Heart left ventricle (tissue), 16 donors: ENCODE results near the gene CDC7. TPM values are rescaled to one million over a fixed set of nuclear protein-coding genes. Genes with fewer than 3 reads are reported as not detected.

ENCODE experiments used
- ATAC-seq, 4 donors: fragments of 200-7000 bp; cut with Tn5 transposase; one replicate each; pipeline ENCODE4 v1.9.1; 2020 to 2022; ENCODE audit warnings: moderate library complexity in 4 of 4, mild to moderate bottlenecking in 3 of 4, moderate number of reproducible peaks in 1 of 4
- DNase-seq, 5 donors: peaks; one replicate each; pipeline ENCODE4 v3.0.0-alpha.2; 2020
- H3K27ac ChIP-seq, 12 donors: fragments of 200-600 bp; sonication (generic) in 4 of 12; one replicate each; pipeline versions ENCODE4 v1.5.0 to v1.8.0; 2016 to 2022; ENCODE audit warnings: mild to moderate bottlenecking in 2 of 12
- H3K27me3 ChIP-seq, 9 donors: fragments of 200-600 bp; sonication (generic) in 2 of 9; one replicate each; pipeline versions ENCODE4 v1.5.1 to v1.8.0; 2016 to 2022; ENCODE audit warnings: mild to moderate bottlenecking in 3 of 9
- H3K36me3 ChIP-seq, 9 donors: fragments of 200-600 bp; sonication (generic) in 2 of 9; one replicate each; pipeline versions ENCODE4 v1.5.0 to v1.8.0; 2018 to 2022; ENCODE audit warnings: mild to moderate bottlenecking in 2 of 9
- H3K4me1 ChIP-seq, 12 donors: fragments of 200-600 bp; sonication (generic) in 4 of 12; one replicate each; pipeline versions ENCODE4 v1.5.0 to v1.8.0; 2016 to 2022; ENCODE audit warnings: mild to moderate bottlenecking in 3 of 12
- H3K4me3 ChIP-seq, 12 donors: fragments of 200-600 bp; sonication (generic) in 4 of 12; one replicate each; pipeline versions ENCODE4 v1.5.0 to v1.8.0; 2017 to 2022; ENCODE audit warnings: mild to moderate bottlenecking in 9 of 12, moderate library complexity in 4 of 12
- H3K9me3 ChIP-seq, 12 donors: fragments of 200-600 bp; sonication (generic) in 4 of 12; one replicate each; pipeline versions ENCODE4 v1.5.0 to v1.8.0; 2016 to 2022; ENCODE audit warnings: mild to moderate bottlenecking in 1 of 12
- POLR2A ChIP-seq, 2 donors: fragments of 450-650 bp; IDR thresholded peaks; one replicate each; pipeline ENCODE4 v1.6.1; 2017; ENCODE audit warnings: antibody characterized with exemption in 2 of 2, mild to moderate bottlenecking in 2 of 2, moderate library complexity in 2 of 2
- WGBS, 4 donors: extraction: QIAGEN DNeasy Blood & Tissue Kit in 2 of 4; methylation state at CpG; one replicate each; pipeline versions ENCODE4 v1.1.5 to v1.1.7; 2013 to 2018; 5-methylcytosine and 5-hydroxymethylcytosine counted together
- intact Hi-C, 10 donors: fragments of 100-400 bp; cut with DNase I; formaldehyde crosslinking; loops; one replicate each; pipeline versions ENCODE4 v1.11.1 to v1.14.2; 2022
- polyA plus RNA-seq, 2 donors: library from polyadenylated mRNA; stranded (reverse); fragments of 200-250 nt; gene quantifications; one replicate each; pipeline ENCODE4 v1.2.3, GENCODE V29; 2013
- total RNA-seq, 9 donors: library from RNA; depleted of rRNA in 2 of 9; stranded (reverse); fragments of >200 nt in 2 of 9; fragmentation: NEBNext Ultra II Directional in 3 of 9; extraction: Animal tissue kit (Norgen Biotek cat#: 25700) in 3 of 9; gene quantifications; one replicate each; pipeline versions ENCODE4 v1.1.0 to v1.2.4, GENCODE V29; 2016 to 2023
- TF ChIP-seq, protein P1 (sequence below), 12 donors: fragments of 200-600 bp; sonication (generic) in 4 of 12; IDR thresholded peaks; one replicate each; pipeline versions ENCODE4 v1.5.0 to v1.8.0; 2018 to 2022; ENCODE audit warnings: antibody characterized with exemption in 12 of 12, mild to moderate bottlenecking in 5 of 12
- donor health status: ischemic (EF 13 %, LVEDD 7.1; RV severe dilation, severe dysfunction).
- donor health status: healthy with polysubstance abuse.
- donor health status: DM: no; HTN: yes; CAD: no.
- donor health status: DM: no; HTN: no; CAD: no.
- donor health status: ischemic (EF 25% LVEDD 6.9; RV normal size, moderate dysfunction).
- donor health status: ischemic (EF 25% LVEDD 5.7; RV mildly dilated, moderate dysfunction).
- donor health status: healthy.
- donor health status: DM: yes; HTN: yes; CAD: no.
- donor health status: ischemic (EF 35%, LVEDD 5.7; RV mildly dilated, moderate dysfunction).
- donor health status: nonischemic (EF 11% LVEDD 7.7; RV severe dilation, severe dysfunction).
- donor health status: DM: yes; HTN: yes; CAD: no.
- donor health status: PGD.
- donor health status: ischemic (EF 29% LVEDD 5.4; RV normal size, mild dysfunction).
- donor health status: nonischemic (EF 23%, LVEDD 6.1; RV moderate dilation, normal function).

CDC7 gene
- total and polyA plus RNA-seq, 11 donors = 0.30 to 6.3 (median 0.97) TPM

DNA sequence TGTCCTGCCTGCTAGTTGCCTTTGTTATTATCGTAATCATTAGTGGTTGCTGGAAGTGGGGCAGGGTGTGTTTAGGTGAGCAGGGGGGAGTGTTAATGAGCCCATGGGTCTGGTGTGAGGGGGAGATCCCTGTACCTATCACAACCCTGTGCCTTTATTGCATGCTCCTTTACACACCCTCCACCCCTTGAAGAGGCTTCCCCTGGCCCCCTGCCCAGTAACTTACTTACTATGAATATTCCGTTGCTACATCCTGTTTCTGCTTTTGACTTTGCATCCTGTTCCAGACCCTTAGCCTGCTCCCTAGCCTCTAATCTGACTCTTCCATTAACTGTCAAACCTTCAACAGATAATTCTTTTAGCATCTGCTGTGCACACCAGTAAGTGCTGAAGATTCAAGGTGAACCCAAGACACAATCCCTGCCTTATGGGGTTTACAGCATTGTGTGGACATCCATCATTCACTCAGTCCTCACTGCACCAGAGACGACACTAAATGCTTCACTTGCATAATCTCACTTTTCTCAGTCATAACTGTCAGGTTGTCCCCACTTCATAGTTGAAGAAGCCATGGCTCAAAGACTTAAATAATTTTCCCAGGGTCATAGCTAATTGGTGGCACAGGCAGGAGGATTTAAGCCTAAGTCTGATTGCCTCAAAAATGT, 47.9 kb downstream of the CDC7 start:
- Histone ChIP-seq H3K27ac (peak overlapping the region in 2 of 12 donors; percentile 18 to 74), H3K9me3 (no peaks in the 10 kb centered on the region), H3K4me3 (no peak overlapping the region), H3K4me1 (peaks cover 0 to 22% (median 0%) of the 10 kb centered on the region in 12 donors), H3K36me3 (no peaks in the 10 kb centered on the region), H3K27me3 (no peaks in the 10 kb centered on the region)
- WGBS, 4 donors = 56 to 63% (median 58%) methylated on average over 3 of the region's 3 CpGs
- ATAC-seq (no peak), DNase-seq (no peak)
- TF ChIP-seq, protein P1, sequence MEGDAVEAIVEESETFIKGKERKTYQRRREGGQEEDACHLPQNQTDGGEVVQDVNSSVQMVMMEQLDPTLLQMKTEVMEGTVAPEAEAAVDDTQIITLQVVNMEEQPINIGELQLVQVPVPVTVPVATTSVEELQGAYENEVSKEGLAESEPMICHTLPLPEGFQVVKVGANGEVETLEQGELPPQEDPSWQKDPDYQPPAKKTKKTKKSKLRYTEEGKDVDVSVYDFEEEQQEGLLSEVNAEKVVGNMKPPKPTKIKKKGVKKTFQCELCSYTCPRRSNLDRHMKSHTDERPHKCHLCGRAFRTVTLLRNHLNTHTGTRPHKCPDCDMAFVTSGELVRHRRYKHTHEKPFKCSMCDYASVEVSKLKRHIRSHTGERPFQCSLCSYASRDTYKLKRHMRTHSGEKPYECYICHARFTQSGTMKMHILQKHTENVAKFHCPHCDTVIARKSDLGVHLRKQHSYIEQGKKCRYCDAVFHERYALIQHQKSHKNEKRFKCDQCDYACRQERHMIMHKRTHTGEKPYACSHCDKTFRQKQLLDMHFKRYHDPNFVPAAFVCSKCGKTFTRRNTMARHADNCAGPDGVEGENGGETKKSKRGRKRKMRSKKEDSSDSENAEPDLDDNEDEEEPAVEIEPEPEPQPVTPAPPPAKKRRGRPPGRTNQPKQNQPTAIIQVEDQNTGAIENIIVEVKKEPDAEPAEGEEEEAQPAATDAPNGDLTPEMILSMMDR (IDR thresholded peaks at IDR 0.05) = no peak
- no peak for TF ChIP-seq POLR2A (IDR thresholded peaks at IDR 0.05)
- intact Hi-C loops = no loop called here

DNA sequence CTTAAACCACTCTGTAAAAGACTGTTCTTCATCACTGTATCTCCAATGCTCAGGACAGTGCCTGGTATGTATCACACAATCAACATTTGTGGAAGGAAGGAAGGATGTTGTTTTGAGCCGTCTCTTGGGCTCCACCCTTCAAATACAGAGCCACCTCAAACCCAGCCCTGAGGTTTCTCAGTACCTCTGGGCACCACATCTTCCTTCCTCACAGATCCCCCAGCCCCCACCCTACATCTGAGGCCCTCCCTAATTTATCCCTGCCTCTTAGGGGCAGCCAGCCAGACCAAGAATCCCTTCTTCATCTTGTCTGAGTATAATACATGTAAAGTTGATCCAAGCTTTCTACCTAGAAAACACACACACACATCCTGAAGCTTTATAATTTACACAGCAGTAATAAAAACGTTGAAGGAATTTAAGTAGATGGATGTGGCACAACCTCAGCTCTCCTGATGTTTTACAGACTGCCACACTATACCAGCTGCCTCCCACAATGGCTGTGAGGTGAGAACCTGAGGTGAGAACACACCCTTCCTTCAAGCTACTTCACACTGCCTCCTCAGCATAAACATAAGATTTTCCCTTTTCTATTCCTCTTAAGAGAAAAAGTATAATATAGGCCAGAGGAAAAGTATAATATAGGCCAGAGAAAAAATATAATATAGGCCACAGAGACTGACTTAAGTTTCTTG, 48.5 kb downstream of the CDC7 start:
- WGBS, 4 donors = 27 to 46% (median 40%) methylated on average over 2 of the region's 2 CpGs
- H3K27ac ChIP-seq = peak overlapping the region in 2 of 12 donors; percentile 18 to 74

DNA sequence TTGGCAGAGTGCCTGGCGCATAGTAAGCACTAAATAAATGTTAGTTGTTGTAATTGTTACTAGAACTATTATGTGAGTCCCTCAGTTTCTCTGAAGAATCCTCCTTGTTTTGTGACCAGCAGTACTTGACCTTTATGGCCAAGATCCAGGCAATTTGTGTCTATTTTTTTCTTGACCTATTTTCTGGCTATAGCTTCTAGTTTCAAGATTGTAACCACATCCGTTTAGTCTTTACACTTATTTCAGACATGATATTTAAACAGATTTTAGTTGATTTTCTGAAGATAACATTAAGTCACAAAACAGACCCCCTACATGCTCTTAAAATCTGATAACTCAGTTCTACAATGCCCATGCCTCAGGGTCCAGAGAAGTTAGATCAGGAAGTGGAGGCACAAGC, 50.3 kb downstream of the CDC7 start:
- peak overlapping the region in 1 of 12 donors; percentile 15 for H3K27ac ChIP-seq
- intact Hi-C loops = loop anchor here in 1 of 10 donors (10.0 kb wide), 1 partner anchor 334 kb away; the partner anchor contains the start of gene TGFBR3
- no peak for DNase-seq
- ATAC-seq = no peak
- H3K9me3 ChIP-seq = no peaks in the 10 kb centered on the region
- no peak overlapping the region for H3K4me3 ChIP-seq
- no peaks in the 10 kb centered on the region for H3K36me3 ChIP-seq
- H3K4me1 ChIP-seq = peaks cover 0 to 41% (median 0%) of the 10 kb centered on the region in 12 donors
- WGBS, 4 donors = 83 to 95% (median 92%) methylated on average over 2 of the region's 2 CpGs
- H3K27me3 ChIP-seq = no peaks in the 10 kb centered on the region
- no peak for TF ChIP-seq POLR2A (IDR thresholded peaks at IDR 0.05)
- TF ChIP-seq, protein P1 (IDR thresholded peaks at IDR 0.05) = no peak

More for the DNA sequence above, 48.5 kb downstream of the CDC7 start:
- H3K27me3 ChIP-seq = no peaks in the 10 kb centered on the region
- peaks cover 0 to 23% (median 0%) of the 10 kb centered on the region in 12 donors for H3K4me1 ChIP-seq
- DNase-seq (no peak), ATAC-seq (no peak)
- H3K4me3 ChIP-seq = no peak overlapping the region
- no peaks in the 10 kb centered on the region for H3K9me3 ChIP-seq
- TF ChIP-seq, protein P1 (IDR thresholded peaks at IDR 0.05) = no peak
- no peak for TF ChIP-seq POLR2A (IDR thresholded peaks at IDR 0.05)
- H3K36me3 ChIP-seq = no peaks in the 10 kb centered on the region
- intact Hi-C loops = no loop called here

DNA sequence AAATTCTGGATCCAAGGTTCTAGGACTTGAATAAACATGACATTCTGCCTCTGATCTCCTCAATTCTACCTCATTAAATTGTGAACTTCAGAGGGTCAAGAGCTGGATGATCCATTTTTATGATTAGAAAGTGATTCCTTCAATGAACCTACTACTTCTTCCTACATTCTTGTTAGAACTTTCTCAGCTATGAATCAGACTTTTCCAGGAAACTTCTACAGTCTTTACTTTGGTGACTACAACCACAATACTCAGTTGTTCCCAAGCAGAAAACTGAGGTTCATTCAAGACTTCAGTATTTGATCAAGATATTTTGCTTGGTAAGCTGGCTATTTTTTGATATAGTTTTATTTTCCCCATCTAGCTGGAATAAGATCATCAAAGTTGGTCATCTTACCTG, 51.4 kb downstream of the CDC7 start:
- peak overlapping the region in 1 of 12 donors; percentile 15 for H3K27ac ChIP-seq
- no peaks in the 10 kb centered on the region for H3K27me3 ChIP-seq
- no peaks in the 10 kb centered on the region for H3K9me3 ChIP-seq
- DNase-seq (no peak), ATAC-seq (no peak)
- TF ChIP-seq, protein P1 (IDR thresholded peaks at IDR 0.05) = no peak
- TF ChIP-seq POLR2A (IDR thresholded peaks at IDR 0.05) = no peak
- H3K36me3 ChIP-seq = no peaks in the 10 kb centered on the region
- intact Hi-C loops = loop anchor here in 1 of 10 donors (10.0 kb wide), 1 partner anchor 333 kb away; the partner anchor contains the start of gene TGFBR3
- H3K4me3 ChIP-seq = no peak overlapping the region
- H3K4me1 ChIP-seq = peaks cover 0 to 49% (median 0%) of the 10 kb centered on the region in 12 donors
